VCaP (cell line): ENCODE measurements around the gene VPS26A.

Experiments used
- H3K27ac ChIP-seq: fragments of 450-650 bp; 2 replicates; pipeline ENCODE4 v1.5.1; 2017
- CTCF ChIP-seq: fragments of 450-650 bp; conservative IDR thresholded peaks from 2 replicates; pipeline ENCODE4 v1.5.1; 2017; ENCODE audit warnings: mild to moderate bottlenecking, moderate library complexity

The VPS26A gene

GRCh38 chr10:69216577-69217118 is 92.7 kb downstream of the VPS26A start:
- H3K27ac ChIP-seq, result no peak overlapping the region
- no peak for TF ChIP-seq CTCF

DNA sequence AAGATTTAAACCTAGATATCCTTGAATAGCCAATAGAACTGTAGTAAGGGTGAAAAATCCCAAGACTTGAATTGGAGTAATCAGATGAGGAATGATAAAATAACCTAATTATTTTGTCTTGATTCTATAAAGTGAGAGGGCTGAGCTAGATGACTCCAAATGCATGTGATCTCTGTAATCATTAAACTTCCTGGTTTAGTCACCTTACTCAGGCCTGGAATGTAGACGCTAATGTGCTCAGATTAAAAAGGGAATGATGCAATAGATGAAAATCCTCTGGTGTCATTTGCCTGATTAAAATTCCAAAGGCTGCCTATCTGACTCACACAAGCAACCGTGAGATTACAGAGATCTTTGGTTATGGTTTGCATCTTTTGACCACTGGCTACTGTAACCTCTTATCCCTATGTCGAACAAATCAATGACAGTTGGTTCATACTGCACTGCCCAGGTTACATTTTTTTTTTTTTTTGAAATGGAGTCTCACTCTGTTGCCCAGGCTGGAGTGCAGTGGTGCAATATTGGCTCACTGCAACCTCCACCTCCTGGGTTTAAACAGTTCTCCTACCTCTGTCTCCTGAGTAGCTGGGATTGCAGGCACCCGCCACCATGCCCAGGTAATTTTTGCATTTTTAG is 93.3 kb downstream of the VPS26A start:
- H3K27ac ChIP-seq, result no peak overlapping the region
- no peak for TF ChIP-seq CTCF

DNA sequence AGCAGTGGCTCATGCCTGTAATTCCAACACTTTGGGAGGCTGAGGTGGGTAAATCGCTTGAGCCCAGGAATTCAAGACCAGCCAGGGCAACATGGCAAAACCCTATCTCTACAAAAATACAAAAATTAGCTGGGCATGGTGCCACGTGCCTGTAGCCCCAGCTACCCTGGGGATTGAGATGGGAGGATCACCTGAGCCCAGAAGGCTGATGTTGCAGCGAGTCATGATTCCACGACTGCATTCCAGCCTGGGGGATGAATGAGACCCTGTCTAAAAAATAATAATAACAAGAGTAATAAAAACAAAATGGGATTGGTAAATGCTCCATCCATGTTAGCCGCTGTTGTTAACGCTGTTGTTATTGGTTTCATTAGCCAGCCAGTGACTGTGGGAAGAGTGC is 94.9 kb downstream of the VPS26A start:
- TF ChIP-seq CTCF, result no peak
- no peak overlapping the region for H3K27ac ChIP-seq

GRCh38 chr10:69220041-69220451 is 96.1 kb downstream of the VPS26A start, which contains the start of gene HKDC1:
HKDC1 (plus strand) TSS chr10:69220332; CDS start chr10:69220436, 104 bp downstream.
- TF ChIP-seq CTCF, result no peak
- H3K27ac ChIP-seq, result no peak within 1 kb of the TSS

DNA sequence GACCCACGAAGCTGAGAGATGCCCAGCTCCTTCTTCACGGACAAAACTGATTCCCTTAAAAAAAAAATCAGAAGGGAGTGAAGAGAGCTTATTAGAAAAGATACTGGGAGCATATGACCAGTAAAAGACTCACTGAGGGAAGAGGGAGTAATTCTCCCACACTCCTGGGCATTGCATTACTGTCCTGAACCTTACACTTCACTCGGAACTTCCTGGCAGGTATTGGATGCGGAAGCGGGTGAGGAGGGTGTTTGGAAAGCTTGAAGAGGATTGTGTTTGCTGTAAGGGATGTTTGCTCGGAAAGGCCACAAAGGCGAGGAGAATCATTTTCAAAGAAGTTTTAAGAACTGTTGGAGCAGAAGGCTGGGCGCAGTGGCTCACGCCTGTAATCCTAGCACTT is 96.5 kb downstream of the VPS26A start:
- no peak for TF ChIP-seq CTCF

More for the DNA sequence above, 96.5 kb downstream of the VPS26A start:
- no peak overlapping the region for H3K27ac ChIP-seq
